ENCODE data around the gene FIGNL2. TPM values are rescaled to one million over a fixed set of nuclear protein-coding genes. Genes with fewer than 3 reads are reported as not detected.

The FIGNL2 gene
- total RNA-seq, 1 experiment from 2014 or later, result 0.27 TPM

DNA sequence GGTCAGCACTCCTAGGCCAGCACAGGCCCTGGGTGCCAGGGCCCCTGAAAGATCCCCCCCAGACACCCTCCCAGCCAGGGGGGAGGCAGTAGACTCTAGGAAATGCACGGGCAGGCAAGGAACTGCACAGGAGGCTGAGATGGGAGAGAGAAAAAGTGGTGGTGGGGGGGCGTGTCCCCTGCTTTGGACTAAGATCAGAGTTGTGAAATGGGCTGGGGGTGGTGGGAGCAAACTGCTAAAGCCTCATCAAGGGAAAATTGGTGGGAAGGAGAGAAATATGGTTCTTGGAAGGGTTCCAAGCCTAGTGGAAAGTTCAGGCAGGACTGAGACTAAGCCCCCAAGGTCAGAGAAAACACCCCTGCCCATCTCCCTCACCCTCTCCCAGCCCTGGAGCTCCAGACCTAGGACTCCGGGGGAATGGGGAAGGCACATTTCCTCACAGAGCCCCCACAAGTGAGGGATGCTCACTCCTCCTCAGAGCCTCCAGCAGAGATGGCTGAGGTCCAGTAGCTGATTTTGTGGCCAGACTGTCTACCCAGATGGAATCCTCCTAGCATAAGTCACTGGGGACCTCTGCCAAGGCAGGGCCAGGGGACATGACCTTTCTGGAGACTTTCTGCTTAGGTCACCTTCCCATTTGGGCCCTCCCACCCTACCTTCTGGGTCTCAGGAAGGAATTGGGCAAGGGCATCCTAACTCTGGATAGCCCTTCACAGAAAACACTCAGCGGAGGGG is 29.8 kb downstream of the FIGNL2 start:
- peaks cover 2 to 20% of the 10 kb centered on the region in 2 experiments; a peak in 2 of 4 replicates for H3K4me1 ChIP-seq (ENCODE audit: control insufficient read depth in 1 of 2, insufficient read depth in 2 of 2, low read length in 2 of 2)
- RAD21 ChIA-PET (ENCODE audit: low non-redundant PET in 1 of 2, low total read pairs in 2 of 2, uncharacterized antibody in 2 of 2, unreplicated experiment in 2 of 2), result no interaction called here
- POLR2A ChIA-PET, result no interaction called here
- no peaks in the 10 kb centered on the region for H3K79me2 ChIP-seq (ENCODE audit: insufficient read depth, low read length)
- H3K9me2 ChIP-seq (ENCODE audit: insufficient read depth), result no peaks in the 10 kb centered on the region
- H3K27ac ChIP-seq (ENCODE audit: low read depth, low read length), result no peak overlapping the region
- no TSS peak for BruUV-seq (replicated peaks)
- no peak for ATAC-seq
- no peak overlapping the region for H3K9ac ChIP-seq (ENCODE audit: low read length)
- no peaks in the 10 kb centered on the region for H3K27me3 ChIP-seq (ENCODE audit: insufficient read depth, low read length)
- TF ChIP-seq TCF7L2 (IDR thresholded peaks at IDR 0.05; ENCODE audit: borderline replicate concordance, extremely low read depth, insufficient read depth, insufficient read length), result no peak
- TF ChIP-seq POLR2AphosphoS5 (IDR thresholded peaks at IDR 0.05; ENCODE audit: low read depth, low read length), result no peak
- TF ChIP-seq CBX3 (IDR thresholded peaks at IDR 0.05; ENCODE audit: low read depth), result no peak
- TF ChIP-seq, protein P1, sequence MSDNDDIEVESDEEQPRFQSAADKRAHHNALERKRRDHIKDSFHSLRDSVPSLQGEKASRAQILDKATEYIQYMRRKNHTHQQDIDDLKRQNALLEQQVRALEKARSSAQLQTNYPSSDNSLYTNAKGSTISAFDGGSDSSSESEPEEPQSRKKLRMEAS (IDR thresholded peaks at IDR 0.05), result no peak
- TF ChIP-seq JUND (IDR thresholded peaks at IDR 0.05), result no peak
- TF ChIP-seq FOSL1 (IDR thresholded peaks at IDR 0.05; ENCODE audit: low read depth), result no peak
- no peak for TF ChIP-seq ZNF274 (IDR thresholded peaks at IDR 0.05; ENCODE audit: low read depth, low read length)
- no peak for TF ChIP-seq SIN3A (IDR thresholded peaks at IDR 0.05; ENCODE audit: low read depth)
- no peak for TF ChIP-seq RAD21 (IDR thresholded peaks at IDR 0.05; ENCODE audit: low read depth)
- no peak for TF ChIP-seq POLR2A (IDR thresholded peaks at IDR 0.05; ENCODE audit: borderline replicate concordance, extremely low read depth, insufficient read depth, insufficient read length)
- TF ChIP-seq, protein P2, sequence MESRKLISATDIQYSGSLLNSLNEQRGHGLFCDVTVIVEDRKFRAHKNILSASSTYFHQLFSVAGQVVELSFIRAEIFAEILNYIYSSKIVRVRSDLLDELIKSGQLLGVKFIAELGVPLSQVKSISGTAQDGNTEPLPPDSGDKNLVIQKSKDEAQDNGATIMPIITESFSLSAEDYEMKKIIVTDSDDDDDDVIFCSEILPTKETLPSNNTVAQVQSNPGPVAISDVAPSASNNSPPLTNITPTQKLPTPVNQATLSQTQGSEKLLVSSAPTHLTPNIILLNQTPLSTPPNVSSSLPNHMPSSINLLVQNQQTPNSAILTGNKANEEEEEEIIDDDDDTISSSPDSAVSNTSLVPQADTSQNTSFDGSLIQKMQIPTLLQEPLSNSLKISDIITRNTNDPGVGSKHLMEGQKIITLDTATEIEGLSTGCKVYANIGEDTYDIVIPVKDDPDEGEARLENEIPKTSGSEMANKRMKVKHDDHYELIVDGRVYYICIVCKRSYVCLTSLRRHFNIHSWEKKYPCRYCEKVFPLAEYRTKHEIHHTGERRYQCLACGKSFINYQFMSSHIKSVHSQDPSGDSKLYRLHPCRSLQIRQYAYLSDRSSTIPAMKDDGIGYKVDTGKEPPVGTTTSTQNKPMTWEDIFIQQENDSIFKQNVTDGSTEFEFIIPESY (IDR thresholded peaks at IDR 0.05; ENCODE audit: extremely low read depth, insufficient replicate concordance, low read length), result no peak
- no peak for TF ChIP-seq SRF (IDR thresholded peaks at IDR 0.05; ENCODE audit: low read depth)
- TF ChIP-seq EZH2phosphoT487 (IDR thresholded peaks at IDR 0.05; ENCODE audit: borderline replicate concordance), result no peak
- TF ChIP-seq, protein P3, sequence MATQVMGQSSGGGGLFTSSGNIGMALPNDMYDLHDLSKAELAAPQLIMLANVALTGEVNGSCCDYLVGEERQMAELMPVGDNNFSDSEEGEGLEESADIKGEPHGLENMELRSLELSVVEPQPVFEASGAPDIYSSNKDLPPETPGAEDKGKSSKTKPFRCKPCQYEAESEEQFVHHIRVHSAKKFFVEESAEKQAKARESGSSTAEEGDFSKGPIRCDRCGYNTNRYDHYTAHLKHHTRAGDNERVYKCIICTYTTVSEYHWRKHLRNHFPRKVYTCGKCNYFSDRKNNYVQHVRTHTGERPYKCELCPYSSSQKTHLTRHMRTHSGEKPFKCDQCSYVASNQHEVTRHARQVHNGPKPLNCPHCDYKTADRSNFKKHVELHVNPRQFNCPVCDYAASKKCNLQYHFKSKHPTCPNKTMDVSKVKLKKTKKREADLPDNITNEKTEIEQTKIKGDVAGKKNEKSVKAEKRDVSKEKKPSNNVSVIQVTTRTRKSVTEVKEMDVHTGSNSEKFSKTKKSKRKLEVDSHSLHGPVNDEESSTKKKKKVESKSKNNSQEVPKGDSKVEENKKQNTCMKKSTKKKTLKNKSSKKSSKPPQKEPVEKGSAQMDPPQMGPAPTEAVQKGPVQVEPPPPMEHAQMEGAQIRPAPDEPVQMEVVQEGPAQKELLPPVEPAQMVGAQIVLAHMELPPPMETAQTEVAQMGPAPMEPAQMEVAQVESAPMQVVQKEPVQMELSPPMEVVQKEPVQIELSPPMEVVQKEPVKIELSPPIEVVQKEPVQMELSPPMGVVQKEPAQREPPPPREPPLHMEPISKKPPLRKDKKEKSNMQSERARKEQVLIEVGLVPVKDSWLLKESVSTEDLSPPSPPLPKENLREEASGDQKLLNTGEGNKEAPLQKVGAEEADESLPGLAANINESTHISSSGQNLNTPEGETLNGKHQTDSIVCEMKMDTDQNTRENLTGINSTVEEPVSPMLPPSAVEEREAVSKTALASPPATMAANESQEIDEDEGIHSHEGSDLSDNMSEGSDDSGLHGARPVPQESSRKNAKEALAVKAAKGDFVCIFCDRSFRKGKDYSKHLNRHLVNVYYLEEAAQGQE (IDR thresholded peaks at IDR 0.05; ENCODE audit: low read depth), result no peak
- no peak for TF ChIP-seq ZFX (IDR thresholded peaks at IDR 0.05)
- TF ChIP-seq ELF1 (IDR thresholded peaks at IDR 0.05; ENCODE audit: borderline replicate concordance, low read depth), result no peak
- TF ChIP-seq EZH2 (IDR thresholded peaks at IDR 0.05), result no peak
- H3K4me2 ChIP-seq (ENCODE audit: low read length), result no peak overlapping the region
- no peaks in the 10 kb centered on the region for H3K36me3 ChIP-seq (ENCODE audit: control insufficient read depth in 1 of 2, insufficient read depth in 2 of 2, low read length in 2 of 2)
- no peaks in the 10 kb centered on the region for H3K9me3 ChIP-seq (ENCODE audit: control insufficient read depth in 1 of 2, insufficient read depth in 1 of 2, low read depth in 1 of 2, low read length in 2 of 2)
- intact Hi-C loops (cut with micrococcal nuclease), result no loop called here
- CTCF ChIA-PET, result interaction anchor here (1.6 to 1.7 kb wide), 2 partner anchors 61 to 398 kb away, joined by 3 to 8 read pairs; no protein-coding TSS in a partner anchor
- no peaks in the 10 kb centered on the region for H4K20me1 ChIP-seq (ENCODE audit: insufficient read depth)
- H3K4me3 ChIP-seq (replicated peaks in 1 of 2; ENCODE audit: low read depth in 1 of 2, low read length in 2 of 2), result no peak overlapping the region
- no peak for DNase-seq (ENCODE audit: low read depth, low spot score)
- no peak overlapping the region for H2AFZ ChIP-seq (ENCODE audit: low read depth, low read length, poor library complexity, severe bottlenecking)
